ENCODE measurements around the gene MAST3. TPM values are rescaled to one million over a fixed set of nuclear protein-coding genes. Genes with fewer than 3 reads are reported as not detected.

The MAST3 gene
- total RNA-seq, 1 donor from 2014 or later = 18.4 TPM

DNA sequence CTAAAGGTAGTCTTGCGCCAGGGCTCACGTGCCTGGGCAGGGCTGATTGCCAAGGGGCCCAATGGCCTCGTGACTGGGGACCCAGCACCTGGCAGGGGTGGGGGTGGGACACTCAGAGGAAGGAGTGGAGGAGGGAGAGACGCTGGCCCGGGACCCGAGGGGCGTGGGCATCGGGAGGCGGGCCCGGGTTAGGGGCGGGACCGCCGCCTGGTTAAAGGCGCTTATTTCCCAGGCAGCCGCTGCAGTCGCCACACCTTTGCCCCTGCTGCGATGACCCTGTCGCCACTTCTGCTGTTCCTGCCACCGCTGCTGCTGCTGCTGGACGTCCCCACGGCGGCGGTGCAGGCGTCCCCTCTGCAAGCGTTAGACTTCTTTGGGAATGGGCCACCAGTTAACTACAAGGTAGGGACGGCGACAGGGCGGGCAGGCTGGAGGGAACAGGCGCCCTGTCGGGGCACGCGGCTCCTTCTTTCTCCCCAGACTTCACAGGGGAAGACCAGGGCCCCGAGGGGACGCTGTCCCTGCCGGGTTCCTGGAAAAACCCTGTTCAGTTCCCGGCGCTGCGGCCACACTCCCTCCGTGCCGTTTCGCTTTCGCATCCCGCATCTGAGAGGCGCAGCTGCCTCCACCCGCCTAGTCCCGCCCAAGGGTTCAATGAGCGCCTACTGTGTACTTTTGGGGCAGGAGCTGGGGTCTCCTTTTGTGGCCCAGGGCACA lies 76.2 kb downstream of the MAST3 start, which contains the start of gene IFI30:
Gene IFI30, plus strand, starts transcription at position 242 of the 717 bp plus-strand sequence. Its CDS starts 29 bp downstream, at position 271.
- DNase-seq (ENCODE audit: low spot score) = peak; percentile 92
- ATAC-seq = peak; percentile 89

DNA sequence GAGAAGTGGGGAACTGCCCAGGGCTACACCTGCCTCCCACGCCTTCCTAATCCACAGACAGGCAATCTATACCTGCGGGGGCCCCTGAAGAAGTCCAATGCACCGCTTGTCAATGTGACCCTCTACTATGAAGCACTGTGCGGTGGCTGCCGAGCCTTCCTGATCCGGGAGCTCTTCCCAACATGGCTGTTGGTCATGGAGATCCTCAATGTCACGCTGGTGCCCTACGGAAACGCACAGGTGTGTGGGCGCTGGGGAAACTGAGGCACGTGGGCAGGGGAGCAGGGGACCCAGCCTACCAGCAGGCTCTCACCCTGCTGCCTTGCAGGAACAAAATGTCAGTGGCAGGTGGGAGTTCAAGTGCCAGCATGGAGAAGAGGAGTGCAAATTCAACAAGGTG lies 77.4 kb downstream of the MAST3 start:
- no peak for DNase-seq (ENCODE audit: low spot score)
- no peak for ATAC-seq

DNA sequence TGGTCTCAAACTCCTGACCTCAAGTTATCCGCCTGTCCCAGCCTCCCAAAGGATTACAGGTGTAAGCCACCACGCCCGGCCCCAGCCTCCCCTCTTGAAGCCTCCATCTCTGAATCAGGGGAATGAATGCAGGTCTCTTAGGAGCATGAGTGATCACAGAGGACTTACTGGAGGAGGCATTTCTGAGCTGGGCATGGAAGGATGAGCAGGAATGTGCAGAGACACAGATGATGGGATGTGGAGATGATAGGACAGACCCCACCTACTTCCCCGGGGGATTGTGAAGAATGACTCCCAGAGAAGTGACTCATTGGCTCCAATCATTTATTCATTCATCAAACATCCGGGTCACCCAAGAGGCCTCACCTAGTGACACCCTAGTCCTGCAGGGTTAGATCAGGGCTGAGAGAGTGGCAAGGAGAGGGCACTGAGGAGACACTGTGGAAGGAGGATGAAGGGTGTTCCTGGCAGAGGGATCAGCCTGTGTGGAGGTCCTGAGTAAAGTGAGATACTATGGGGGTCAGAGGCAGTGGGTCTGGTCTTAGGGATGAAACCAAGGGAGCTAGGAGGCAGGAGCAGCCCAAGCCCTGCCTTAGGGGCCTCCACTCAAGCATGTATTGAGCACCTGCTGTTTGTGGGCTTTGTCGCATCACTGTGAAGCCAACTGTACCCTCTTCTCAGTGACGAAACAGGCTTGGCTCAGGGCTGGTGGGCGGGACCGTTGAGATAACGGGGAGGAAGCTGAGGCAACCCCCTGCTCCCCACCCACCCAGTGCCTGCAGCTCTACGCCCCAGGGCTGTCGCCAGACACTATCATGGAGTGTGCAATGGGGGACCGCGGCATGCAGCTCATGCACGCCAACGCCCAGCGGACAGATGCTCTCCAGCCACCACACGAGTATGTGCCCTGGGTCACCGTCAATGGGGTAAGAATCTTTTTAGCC lies 79.1 kb downstream of the MAST3 start:
- ATAC-seq (no peak), DNase-seq (ENCODE audit: low spot score) (no peak)

DNA sequence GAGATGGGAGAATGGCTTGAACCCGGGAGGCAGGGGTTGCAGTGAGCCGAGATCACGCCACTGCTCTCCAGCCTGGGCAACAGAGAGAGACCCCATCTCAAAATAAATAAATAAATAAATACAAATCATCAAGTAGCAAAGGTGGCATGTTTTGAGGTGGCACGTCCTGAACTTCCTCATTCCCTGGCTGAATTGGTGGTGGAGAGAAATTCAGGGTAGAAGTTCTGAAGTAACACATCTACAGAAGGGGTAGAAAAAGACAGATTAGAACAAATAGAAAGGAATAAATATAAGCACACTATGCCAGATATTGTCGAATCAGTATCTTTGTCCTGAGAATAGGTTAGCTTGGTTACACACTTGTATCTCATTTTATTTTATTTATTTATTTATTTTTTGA lies 82.4 kb downstream of the MAST3 start:
- DNase-seq (ENCODE audit: low spot score) (no peak), ATAC-seq (no peak)

DNA sequence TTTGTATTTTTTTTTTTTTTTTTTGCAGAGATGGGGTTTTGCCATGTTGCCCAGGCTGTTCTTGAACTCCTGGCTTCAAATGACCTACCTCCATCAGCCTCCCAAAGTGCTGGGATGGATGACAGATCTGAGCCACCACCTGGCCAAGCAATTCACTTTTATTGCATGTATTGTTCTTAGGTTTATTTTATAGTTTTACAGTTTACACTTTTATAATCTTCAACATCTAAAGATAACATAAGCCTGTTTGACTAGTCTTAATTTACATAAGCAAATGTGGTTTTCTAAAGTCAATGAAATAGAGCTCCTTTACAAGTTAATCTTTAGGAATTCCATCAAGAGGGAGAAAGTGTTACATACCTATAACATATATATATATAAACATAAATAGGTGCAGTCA lies 86.0 kb downstream of the MAST3 start:
- DNase-seq (ENCODE audit: low spot score) = no peak
- ATAC-seq = no peak

DNA sequence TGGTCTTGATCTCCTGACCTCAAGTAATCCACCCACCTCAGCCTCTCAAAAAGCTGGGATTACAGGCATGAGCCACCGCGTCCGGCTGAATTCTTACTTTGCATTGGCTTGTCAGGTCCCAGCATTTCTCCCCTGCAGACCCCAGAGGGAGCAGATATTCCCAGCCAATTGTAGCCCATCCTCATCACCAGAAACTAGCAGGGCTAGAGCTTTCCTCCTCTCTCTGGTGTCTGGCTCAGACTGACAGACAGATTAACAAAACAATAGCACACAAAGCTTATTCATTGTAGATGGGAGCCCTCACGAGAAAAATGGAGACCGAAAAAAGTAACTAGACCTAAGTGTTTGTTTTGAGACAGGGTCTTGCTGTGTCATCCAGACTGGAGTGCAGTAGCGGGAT lies 88.0 kb downstream of the MAST3 start:
- DNase-seq (ENCODE audit: low spot score) (no peak), ATAC-seq (no peak)

- no peak for ATAC-seq
Observed at GRCh38 chr19:18190278-18190677, 92.7 kb downstream of the MAST3 start.

DNA sequence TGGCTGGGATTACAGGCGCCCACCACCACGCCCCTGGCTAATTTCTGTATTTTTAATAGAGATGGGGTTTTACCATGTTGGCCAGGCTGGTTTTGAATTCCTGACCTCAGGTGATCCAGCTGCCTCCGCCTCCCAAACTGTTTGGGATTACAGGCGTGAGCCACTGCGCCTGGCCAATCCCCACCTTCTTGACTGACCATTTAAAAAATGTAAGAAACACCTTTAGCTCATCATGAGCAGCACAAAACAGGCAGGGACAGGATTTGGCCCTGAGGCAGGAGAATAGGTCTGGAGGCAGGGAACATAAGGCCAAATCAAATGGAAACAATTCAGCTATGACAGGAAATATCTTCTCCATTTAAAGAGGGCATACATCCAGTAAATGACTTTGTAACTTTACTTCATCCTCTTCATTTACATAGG lies 94.1 kb downstream of the MAST3 start:
- ATAC-seq (no peak), DNase-seq (ENCODE audit: low spot score) (no peak)

More at GRCh38 chr19:18190278-18190677, 92.7 kb downstream of the MAST3 start:
- no peak for DNase-seq (ENCODE audit: low spot score)

DNA sequence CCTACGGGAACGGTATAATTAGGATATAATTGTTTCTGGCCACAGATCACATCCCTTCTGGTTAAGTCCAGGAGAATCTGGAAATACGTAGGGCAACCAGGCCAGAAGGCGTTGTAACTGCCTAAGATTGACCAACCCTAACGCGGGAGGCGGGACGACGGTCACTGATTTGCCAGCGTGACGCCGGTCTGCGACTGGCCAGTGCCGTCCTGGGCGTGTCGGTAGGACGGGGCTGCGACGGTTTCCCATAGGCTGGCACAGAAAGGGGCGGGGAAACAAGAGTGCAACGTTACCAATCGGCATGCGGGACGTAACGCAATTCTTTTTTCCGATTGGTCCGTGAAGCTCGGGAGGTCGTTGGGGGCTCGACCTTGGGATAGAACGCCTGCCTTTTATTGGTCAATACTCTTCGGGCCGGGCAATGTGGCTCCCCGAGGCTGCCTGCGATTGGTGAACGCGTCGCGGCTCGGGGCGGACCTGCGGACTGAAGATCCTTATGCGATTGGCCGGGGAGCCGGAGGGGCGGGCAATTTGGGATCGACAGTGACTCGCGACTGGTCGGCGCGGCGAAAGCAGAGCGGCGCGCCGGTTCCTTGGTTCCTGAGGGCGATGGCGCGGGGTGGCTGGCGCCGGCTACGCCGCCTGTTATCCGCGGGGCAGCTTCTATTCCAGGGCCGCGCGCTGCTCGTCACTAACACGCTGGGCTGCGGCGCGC lies 95.3 kb downstream of the MAST3 start, which contains the start of gene MPV17L2:
Gene MPV17L2, plus strand, starts transcription at position 546 of the 715 bp plus-strand sequence. Its CDS starts 64 bp downstream, at position 610.
- DNase-seq (ENCODE audit: low spot score) (peak; percentile 100), ATAC-seq (peak; percentile 86)

GRCh38 chr19:18193388-18194180 lies 96.0 kb downstream of the MAST3 start:
- DNase-seq (ENCODE audit: low spot score) (no peak), ATAC-seq (peak; percentile 4)

- no peak for ATAC-seq
- no peak for DNase-seq (ENCODE audit: low spot score)
Observed at GRCh38 chr19:18194181-18194530, 96.6 kb downstream of the MAST3 start.

GRCh38 chr19:18194554-18195238 lies 97.1 kb downstream of the MAST3 start:
- DNase-seq (ENCODE audit: low spot score) = no peak
- no peak for ATAC-seq

DNA sequence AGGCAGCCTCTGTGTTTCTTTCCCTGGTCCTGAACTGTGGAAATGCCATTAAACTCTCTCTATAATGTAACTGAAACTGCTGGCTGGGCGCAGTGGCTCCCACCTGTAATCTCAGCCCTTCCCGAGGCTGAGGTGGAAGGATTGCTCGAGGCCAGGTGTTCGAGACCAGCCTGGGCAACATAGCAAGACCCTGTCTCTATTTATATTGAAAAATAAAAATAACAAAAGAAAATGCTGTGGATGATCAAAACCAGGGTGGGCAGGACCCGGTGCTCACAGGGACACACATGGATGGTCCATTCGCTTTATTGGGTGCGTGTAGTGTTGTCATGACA lies 98.9 kb downstream of the MAST3 start:
- ATAC-seq (no peak), DNase-seq (ENCODE audit: low spot score) (no peak)

DNA sequence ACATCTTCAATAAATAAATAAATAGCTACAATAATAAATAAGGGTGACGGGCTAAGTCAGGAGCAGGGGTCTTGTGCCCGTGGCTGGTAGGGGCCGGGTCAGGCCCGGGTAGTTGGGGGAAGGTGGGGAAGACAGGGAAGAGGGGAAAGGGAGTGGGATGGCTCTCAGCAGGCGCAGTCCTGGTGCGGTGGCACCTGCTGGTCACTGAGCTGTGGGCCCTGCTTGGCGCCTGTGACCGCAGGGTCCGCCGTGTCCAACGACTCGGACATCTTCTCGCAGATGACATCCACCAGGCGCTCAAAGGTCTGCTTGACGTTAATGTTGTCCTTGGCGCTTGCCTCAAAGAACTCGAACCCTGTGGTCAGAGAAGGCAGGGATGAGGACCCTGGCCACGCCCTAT lies 99.7 kb downstream of the MAST3 start:
- ATAC-seq (no peak), DNase-seq (ENCODE audit: low spot score) (no peak)

DNA sequence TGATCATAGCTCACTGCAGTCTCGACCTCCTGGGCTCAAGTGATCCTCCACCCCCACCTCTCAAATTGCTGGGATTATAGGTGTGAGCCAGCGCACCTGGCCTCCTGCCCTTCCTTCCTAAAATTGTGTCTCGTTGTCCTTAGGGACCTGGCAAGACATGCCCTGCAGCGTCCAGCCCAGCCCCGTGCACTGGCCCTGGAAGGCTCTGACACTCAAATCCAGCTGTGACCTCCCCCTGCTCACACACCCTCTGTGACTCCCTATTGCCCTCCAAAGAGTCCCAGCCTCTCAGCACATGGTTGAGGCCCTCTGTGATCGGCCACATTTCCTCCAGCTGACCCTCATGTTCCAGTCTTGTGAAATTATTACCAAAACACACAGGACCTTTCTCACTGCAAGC lies 100.4 kb downstream of the MAST3 start:
- DNase-seq (ENCODE audit: low spot score) (no peak), ATAC-seq (no peak)

DNA sequence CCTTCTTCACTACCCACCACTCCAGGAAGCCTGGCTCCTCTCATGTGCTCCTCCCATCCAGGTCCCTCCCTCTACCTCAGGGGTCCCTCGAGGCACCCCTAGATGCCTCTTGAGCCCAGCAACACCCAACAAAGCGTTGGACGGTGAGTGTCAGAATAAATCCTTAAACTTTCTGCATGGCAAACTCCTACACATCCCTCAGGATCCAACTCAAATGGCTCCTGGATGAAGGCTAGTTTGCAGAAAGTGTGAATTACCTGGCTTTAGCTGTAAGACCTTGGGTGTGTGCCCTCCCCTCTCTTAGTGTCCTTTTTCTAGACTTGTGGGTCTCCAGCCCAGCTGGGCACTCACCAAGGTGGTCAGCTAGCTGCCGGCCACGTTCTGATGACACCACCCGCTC lies 100.8 kb downstream of the MAST3 start:
- DNase-seq (ENCODE audit: low spot score) (no peak), ATAC-seq (no peak)
